Uterus (tissue), 4 donors: ENCODE results near the gene FAM3D. TPM values are rescaled to one million over a fixed set of nuclear protein-coding genes. Genes with fewer than 3 reads are reported as not detected.

Experiments used
- DNase-seq, 2 donors: peaks; one replicate each; pipeline ENCODE4 v3.0.0-alpha.2; 2019 to 2020
- H3K27ac ChIP-seq, 2 donors: fragments of 200-600 bp; sonication (generic); 1 replicate in 1 of 2; 2 replicates in 1 of 2; pipeline ENCODE4 v1.5.1; 2016 to 2018
- H3K27me3 ChIP-seq, 2 donors: fragments of 200-600 bp; sonication (generic); one replicate each; pipeline ENCODE4 v1.5.1; 2018 to 2019; ENCODE audit warnings: control low read depth in 1 of 2
- H3K36me3 ChIP-seq, 2 donors: fragments of 200-600 bp; sonication (generic); one replicate each; pipeline ENCODE4 v1.5.1; 2019; ENCODE audit warnings: control low read depth in 1 of 2
- H3K4me1 ChIP-seq, 2 donors: fragments of 200-600 bp; sonication (generic); one replicate each; pipeline ENCODE4 v1.5.1; 2018 to 2019; ENCODE audit warnings: control low read depth in 1 of 2
- H3K4me3 ChIP-seq, 2 donors: fragments of 200-600 bp; sonication (generic); 1 replicate in 1 of 2; 2 replicates in 1 of 2; pipeline ENCODE4 v1.5.1; 2018 to 2019; ENCODE audit warnings: mild to moderate bottlenecking in 1 of 2
- H3K9me3 ChIP-seq, 2 donors: fragments of 200-600 bp; sonication (generic); one replicate each; pipeline ENCODE4 v1.5.1; 2019; ENCODE audit warnings: control low read depth in 1 of 2
- CTCF ChIP-seq, 4 experiments: fragments of 200-600 bp in 2 of 4; fragments of 450-650 bp in 2 of 4; sonication (generic) in 2 of 4; IDR thresholded peaks; one replicate each; pipeline ENCODE4 v1.5.1; 2016 to 2019; ENCODE audit warnings: antibody characterized with exemption in 4 of 4, mild to moderate bottlenecking in 2 of 4, moderate library complexity in 1 of 4
- POLR2A ChIP-seq, 2 donors: fragments of 450-650 bp; IDR thresholded peaks; one replicate each; pipeline ENCODE4 v1.6.1; 2016; ENCODE audit warnings: antibody characterized with exemption in 2 of 2, mild to moderate bottlenecking in 1 of 2, moderate library complexity in 1 of 2
- intact Hi-C: fragments of 100-400 bp; cut with DNase I; formaldehyde crosslinking; loops from one replicate; pipeline ENCODE4 v1.15.1; 2023; ENCODE audit warnings: low total_unique reads
- total RNA-seq, 4 donors: library from RNA; depleted of rRNA in 3 of 4; stranded (reverse); fragments of >200 nt in 3 of 4; gene quantifications; one replicate each; pipeline versions ENCODE4 v1.1.0 to v1.2.4, GENCODE V29; 2014 to 2023
- donor health status: DM: yes; HTN: yes; CAD: no.

Gene FAM3D
- total RNA-seq, 4 donors from 2014 or later, result 0.83 TPM; not detected in 3

GRCh38 chr3:58683466-58683865 is 16.9 kb upstream of the FAM3D start:
- H3K9me3 ChIP-seq, result no peaks in the 10 kb centered on the region
- no peak overlapping the region for H3K27ac ChIP-seq
- H3K4me3 ChIP-seq, result no peak overlapping the region
- intact Hi-C loops, result no loop called here
- no peaks in the 10 kb centered on the region for H3K27me3 ChIP-seq
- no peaks in the 10 kb centered on the region for H3K36me3 ChIP-seq
- H3K4me1 ChIP-seq, result no peaks in the 10 kb centered on the region
- DNase-seq, result no peak
- TF ChIP-seq CTCF (IDR thresholded peaks at IDR 0.05) (no peak), POLR2A (IDR thresholded peaks at IDR 0.05) (no peak)

GRCh38 chr3:58683001-58683458 is 16.5 kb upstream of the FAM3D start:
- Histone ChIP-seq H3K36me3 (no peaks in the 10 kb centered on the region), H3K9me3 (no peaks in the 10 kb centered on the region), H3K27ac (no peak overlapping the region), H3K27me3 (no peaks in the 10 kb centered on the region), H3K4me3 (no peak overlapping the region), H3K4me1 (no peaks in the 10 kb centered on the region)
- TF ChIP-seq POLR2A (IDR thresholded peaks at IDR 0.05) (no peak), CTCF (IDR thresholded peaks at IDR 0.05) (no peak)
- no peak for DNase-seq
- intact Hi-C loops, result no loop called here

- Histone ChIP-seq H3K9me3 (no peaks in the 10 kb centered on the region), H3K27ac (no peak overlapping the region), H3K4me3 (no peak overlapping the region), H3K36me3 (no peaks in the 10 kb centered on the region), H3K4me1 (no peaks in the 10 kb centered on the region), H3K27me3 (no peaks in the 10 kb centered on the region)
- no peak for TF ChIP-seq POLR2A (IDR thresholded peaks at IDR 0.05)
- no peak for TF ChIP-seq CTCF (IDR thresholded peaks at IDR 0.05)
- intact Hi-C loops, result no loop called here
- DNase-seq, result no peak
Observed at GRCh38 chr3:58681863-58682262, 15.3 kb upstream of the FAM3D start.

- no peaks in the 10 kb centered on the region for H3K9me3 ChIP-seq
- intact Hi-C loops, result no loop called here
- TF ChIP-seq CTCF (IDR thresholded peaks at IDR 0.05), result no peak
- TF ChIP-seq POLR2A (IDR thresholded peaks at IDR 0.05), result no peak
- DNase-seq, result no peak
- no peak overlapping the region for H3K4me3 ChIP-seq
- H3K36me3 ChIP-seq, result no peaks in the 10 kb centered on the region
- no peaks in the 10 kb centered on the region for H3K27me3 ChIP-seq
- no peak overlapping the region for H3K27ac ChIP-seq
- no peaks in the 10 kb centered on the region for H3K4me1 ChIP-seq
Observed at GRCh38 chr3:58680879-58681525, 14.4 kb upstream of the FAM3D start.

GRCh38 chr3:58679974-58680666 is 13.5 kb upstream of the FAM3D start:
- no peak for DNase-seq
- TF ChIP-seq CTCF (IDR thresholded peaks at IDR 0.05) (no peak), POLR2A (IDR thresholded peaks at IDR 0.05) (no peak)
- Histone ChIP-seq H3K27me3 (no peaks in the 10 kb centered on the region), H3K4me1 (no peaks in the 10 kb centered on the region), H3K36me3 (no peaks in the 10 kb centered on the region), H3K4me3 (no peak overlapping the region), H3K27ac (no peak overlapping the region), H3K9me3 (no peaks in the 10 kb centered on the region)
- intact Hi-C loops, result no loop called here
